HG03095 (cell line): ENCODE data around the gene C8B.

Source experiments
- ATAC-seq: cut with Tn5 transposase; IDR thresholded peaks from one replicate; pipeline ENCODE4 v1.9.1; 2021; ENCODE audit warnings: moderate library complexity; ENCODE audit not compliant: unreplicated experiment

C8B gene

GRCh38 chr1:56973923-56974742 lies 8.3 kb upstream of the C8B start:
- no peak for ATAC-seq

GRCh38 chr1:56972976-56973375 lies 7.2 kb upstream of the C8B start:
- no peak for ATAC-seq

- ATAC-seq, result no peak
Measured at GRCh38 chr1:56970280-56970679, 4.5 kb upstream of the C8B start.

GRCh38 chr1:56968878-56969495 lies 3.2 kb upstream of the C8B start:
- ATAC-seq, result no peak

- ATAC-seq, result no peak
Measured at GRCh38 chr1:56967900-56968832, 2.4 kb upstream of the C8B start.

GRCh38 chr1:56967355-56967754 lies 1.5 kb upstream of the C8B start:
- ATAC-seq, result no peak

GRCh38 chr1:56966698-56966999 lies 834 bp upstream of the C8B start:
- no peak for ATAC-seq

GRCh38 chr1:56965191-56965590 lies 624 bp downstream of the C8B start:
- no peak for ATAC-seq

- no peak for ATAC-seq
Measured at GRCh38 chr1:56964349-56965017, 1.3 kb downstream of the C8B start.

GRCh38 chr1:56963667-56964066 lies 2.1 kb downstream of the C8B start:
- no peak for ATAC-seq

GRCh38 chr1:56961426-56961825 lies 4.4 kb downstream of the C8B start:
- ATAC-seq, result no peak

GRCh38 chr1:56958526-56958925 lies 7.3 kb downstream of the C8B start:
- no peak for ATAC-seq

GRCh38 chr1:56957931-56958330 lies 7.9 kb downstream of the C8B start:
- no peak for ATAC-seq

- ATAC-seq, result no peak
Measured at GRCh38 chr1:56954664-56955063, 11.2 kb downstream of the C8B start.

- ATAC-seq, result no peak
Measured at GRCh38 chr1:56953386-56953785, 12.4 kb downstream of the C8B start.

- ATAC-seq, result no peak
Measured at GRCh38 chr1:56952501-56952900, 13.3 kb downstream of the C8B start.

- no peak for ATAC-seq
Measured at GRCh38 chr1:56948403-56949023, 17.3 kb downstream of the C8B start.

GRCh38 chr1:56940039-56940438 lies 25.8 kb downstream of the C8B start:
- ATAC-seq, result no peak

GRCh38 chr1:56939209-56939608 lies 26.6 kb downstream of the C8B start:
- no peak for ATAC-seq

GRCh38 chr1:56938646-56939045 lies 27.2 kb downstream of the C8B start:
- no peak for ATAC-seq
